GM18526 (cell line): Measurements from ENCODE around the gene CKLF.

Source experiments
- POLR2A ChIP-seq: IDR thresholded peaks from 3 replicates; pipeline ENCODE4 v1.6.1; 2011; ENCODE audit not compliant: insufficient read length; ENCODE audit errors: extremely low read depth

The CKLF gene

GRCh38 chr16:66605979-66606751, 53.8 kb downstream of the CKLF start:
- TF ChIP-seq POLR2A = no peak

- TF ChIP-seq POLR2A = no peak
Observed at GRCh38 chr16:66608241-66609138, 56.1 kb downstream of the CKLF start.

GRCh38 chr16:66609139-66609510, 56.7 kb downstream of the CKLF start:
- TF ChIP-seq POLR2A = no peak

GRCh38 chr16:66610111-66610820, 57.9 kb downstream of the CKLF start:
- no peak for TF ChIP-seq POLR2A

GRCh38 chr16:66612422-66612821, 60.0 kb downstream of the CKLF start:
- no peak for TF ChIP-seq POLR2A

- TF ChIP-seq POLR2A = no peak
Observed at GRCh38 chr16:66614161-66614802, 61.9 kb downstream of the CKLF start.
